ENCODE data around the gene PEPD. TPM values are rescaled to one million over a fixed set of nuclear protein-coding genes. Genes with fewer than 3 reads are reported as not detected.

Gene PEPD
- total and polyA plus RNA-seq, 2 of the 4 experiments (the other 2 are of a cell fraction): 36.7 to 88.4 TPM

DNA sequence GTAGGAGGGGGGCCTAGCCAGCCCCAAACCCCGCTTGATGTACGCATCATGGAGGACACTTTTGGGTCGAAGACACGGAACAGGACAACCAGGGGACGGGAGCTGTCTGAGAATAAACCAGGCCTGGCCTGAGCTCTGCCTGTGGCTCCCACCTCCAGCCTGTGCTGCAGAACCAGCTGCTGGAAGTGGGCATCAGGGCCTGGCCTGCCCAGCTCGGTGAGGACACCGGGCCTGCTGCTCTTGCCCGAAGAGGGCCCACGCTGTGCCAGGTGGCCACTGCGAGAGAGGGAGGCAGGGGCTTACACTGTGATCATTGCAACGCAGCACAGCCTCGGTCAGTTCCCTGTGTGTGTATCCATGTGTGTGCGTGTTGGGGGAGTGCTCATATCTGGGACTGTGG lies 113.5 kb downstream of the PEPD start:
- Histone ChIP-seq H2AK9ac (replicated peaks; ENCODE audit: low read depth, low read length, poor library complexity) (no peak overlapping the region), H3K36me3 (ENCODE audit: control insufficient read depth, insufficient read depth, low read length) (no peaks in the 10 kb centered on the region), H4K91ac (ENCODE audit: insufficient read depth, low read depth, low read length) (no peak overlapping the region), H3K14ac (replicated peaks; ENCODE audit: low read depth, low read length) (no peak overlapping the region), H4K8ac (ENCODE audit: low read depth in 2 of 2, low read length in 2 of 2) (no peak overlapping the region), H3K4me2 (ENCODE audit: low read depth, low read length) (no peak overlapping the region), H3K79me1 (ENCODE audit: low read depth in 1 of 2, low read length in 2 of 2) (no peaks in the 10 kb centered on the region), H3K4me1 (ENCODE audit: control insufficient read depth, insufficient read depth, low read length) (no peaks in the 10 kb centered on the region), H3K23ac (ENCODE audit: low read depth, low read length) (no peak overlapping the region), H3K18ac (ENCODE audit: low read depth, low read length) (no peak overlapping the region), H3K4me3 (ENCODE audit: insufficient read depth, low read depth, low read length) (no peak overlapping the region), H3K4ac (ENCODE audit: low read depth, low read length) (no peak overlapping the region), H4K5ac (ENCODE audit: low read depth, low read length) (no peak overlapping the region), H2BK120ac (ENCODE audit: low read depth, low read length) (no peak overlapping the region), H3K56ac (ENCODE audit: extremely low read depth, insufficient read depth, low read length) (no peak overlapping the region), H3K9me1 (ENCODE audit: insufficient read depth, low read length) (no peaks in the 10 kb centered on the region), H3K27me3 (ENCODE audit: control insufficient read depth, insufficient read depth, low read length) (no peaks in the 10 kb centered on the region), H2BK5ac (ENCODE audit: low read depth, low read length, poor library complexity, severe bottlenecking) (no peak overlapping the region), H2AK5ac (ENCODE audit: low read depth, low read length) (no peak overlapping the region), H4K20me1 (ENCODE audit: insufficient read depth, low read length) (no peaks in the 10 kb centered on the region; the same call in 1 of the 2 replicates), H3K27ac (ENCODE audit: insufficient read depth, low read length) (no peak overlapping the region), H2AFZ (replicated peaks; ENCODE audit: low read length, poor library complexity) (no peak overlapping the region), H3K9me3 (ENCODE audit: control insufficient read depth, insufficient read depth, low read length) (no peaks in the 10 kb centered on the region), H3K9ac (ENCODE audit: low read depth, low read length) (no peak overlapping the region), H2BK20ac (ENCODE audit: low read depth, low read length) (no peak overlapping the region), H2BK15ac (ENCODE audit: low read depth, low read length) (no peak overlapping the region)
- ATAC-seq (ENCODE audit: low read depth): no peak
- dilution Hi-C loops (cut with HindIII; ENCODE audit: low sequenced_read_pairs, unreplicated experiment): no loop called here
- TF ChIP-seq RFX5 (IDR thresholded peaks at IDR 0.05; ENCODE audit: low read depth, low read length): no peak
- TF ChIP-seq CHD1 (IDR thresholded peaks at IDR 0.05; ENCODE audit: low read depth, low read length): no peak
- TF ChIP-seq, protein P1, sequence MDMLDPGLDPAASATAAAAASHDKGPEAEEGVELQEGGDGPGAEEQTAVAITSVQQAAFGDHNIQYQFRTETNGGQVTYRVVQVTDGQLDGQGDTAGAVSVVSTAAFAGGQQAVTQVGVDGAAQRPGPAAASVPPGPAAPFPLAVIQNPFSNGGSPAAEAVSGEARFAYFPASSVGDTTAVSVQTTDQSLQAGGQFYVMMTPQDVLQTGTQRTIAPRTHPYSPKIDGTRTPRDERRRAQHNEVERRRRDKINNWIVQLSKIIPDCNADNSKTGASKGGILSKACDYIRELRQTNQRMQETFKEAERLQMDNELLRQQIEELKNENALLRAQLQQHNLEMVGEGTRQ (IDR thresholded peaks at IDR 0.05; ENCODE audit: low read depth, low read length): no peak
- no peak for TF ChIP-seq MAZ (IDR thresholded peaks at IDR 0.05; ENCODE audit: borderline replicate concordance, low read depth, low read length)
- no peak for TF ChIP-seq MXI1 (IDR thresholded peaks at IDR 0.05; ENCODE audit: borderline replicate concordance, low read depth, low read length)
- no peak for TF ChIP-seq SMC3 (IDR thresholded peaks at IDR 0.05; ENCODE audit: low read depth, low read length)
- POLR2A ChIA-PET (ENCODE audit: unreplicated experiment): no interaction called here
- intact Hi-C loops (cut with micrococcal nuclease): no loop called here
- WGBS, 2 experiments (ENCODE audit: extremely low coverage in 2 of 2, insufficient read length in 1 of 2): 75% methylated on average over 5 of the region's 13 CpGs; no CpG with 5 or more reads in 1 of the 2 experiments
- CTCF ChIA-PET: no interaction called here
- no peak for DNase-seq
- in situ Hi-C loops (cut with MboI; ENCODE audit: low sequenced_read_pairs): loop anchor here (5.0 kb wide), 1 partner anchor 171 kb away; no protein-coding TSS in a partner anchor
- no TSS peak for BruUV-seq (replicated peaks)
